HCT116 (cell line): Measurements from ENCODE around the gene ALPL.

Experiments used
- CBX3 ChIP-seq: IDR thresholded peaks from 2 replicates; pipeline ENCODE4 v1.6.1; 2012; ENCODE audit warnings: low read depth
- POLR2A ChIP-seq: IDR thresholded peaks from 2 replicates; pipeline ENCODE4 v1.7.0; 2011; ENCODE audit warnings: borderline replicate concordance; ENCODE audit not compliant: insufficient read depth, insufficient read length; ENCODE audit errors: extremely low read depth
- POLR2AphosphoS5 ChIP-seq: IDR thresholded peaks from 2 replicates; pipeline ENCODE4 v1.6.1; 2011; ENCODE audit warnings: mild to moderate bottlenecking, low read depth, low read length, moderate library complexity
- RAD21 ChIP-seq: IDR thresholded peaks from 2 replicates; pipeline ENCODE4 v1.6.1; 2012; ENCODE audit warnings: low read depth, mild to moderate bottlenecking
- TF ChIP-seq, protein P1 (sequence below), 3 experiments: fragments of 200-600 bp in 1 of 3; sonication (generic) in 1 of 3; IDR thresholded peaks in 2 of 3; conservative IDR thresholded peaks in 1 of 3; 2 replicates each; pipeline ENCODE4 v1.5.1; 2012 to 2017; ENCODE audit warnings: low read depth in 2 of 3, low read length in 2 of 3, antibody characterized with exemption in 1 of 3, borderline replicate concordance in 1 of 3, control low read depth in 1 of 3, mild to moderate bottlenecking in 1 of 3, mixed read lengths in 1 of 3, mixed run types in 1 of 3, moderate library complexity in 1 of 3; ENCODE audit not compliant: insufficient read depth in 1 of 3
- TF ChIP-seq, protein P2 (sequence below): IDR thresholded peaks from 2 replicates; pipeline ENCODE4 v1.6.1; 2012; ENCODE audit warnings: low read depth
- TF ChIP-seq, protein P3 (sequence below): IDR thresholded peaks from 2 replicates; pipeline ENCODE4 v1.6.1; 2012

DNA sequence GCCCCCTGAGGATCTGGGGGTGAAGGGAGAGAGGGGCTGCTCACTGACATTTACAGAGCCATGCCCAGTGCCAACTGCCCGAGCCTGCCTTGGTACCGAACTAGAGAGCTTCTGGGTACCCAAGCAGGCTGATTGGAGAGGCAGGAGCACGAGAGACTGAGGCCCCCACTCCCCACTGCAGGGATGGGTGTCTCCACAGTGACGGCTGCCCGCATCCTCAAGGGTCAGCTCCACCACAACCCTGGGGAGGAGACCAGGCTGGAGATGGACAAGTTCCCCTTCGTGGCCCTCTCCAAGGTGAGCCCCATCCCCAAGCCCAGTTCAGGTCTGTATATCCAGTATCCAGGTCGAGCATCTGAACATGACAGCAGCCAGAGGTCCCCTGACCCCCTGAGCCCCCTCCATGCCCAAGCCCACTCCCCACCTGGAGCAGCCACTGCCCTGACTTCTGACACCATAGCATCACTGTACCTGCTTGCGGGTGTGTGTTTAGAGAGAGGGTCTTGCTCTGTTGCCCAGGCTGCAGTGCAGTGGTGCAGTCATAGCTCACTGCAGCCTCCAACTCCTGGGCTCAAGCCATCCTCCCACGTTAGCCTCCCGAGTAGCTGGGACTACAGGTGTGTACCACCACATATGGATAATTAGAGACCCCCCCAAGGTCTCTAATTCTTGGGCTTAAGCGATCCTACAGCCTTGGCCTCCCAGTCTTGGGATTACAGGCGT lies 51.9 kb downstream of the ALPL start:
- TF ChIP-seq, protein P1, sequence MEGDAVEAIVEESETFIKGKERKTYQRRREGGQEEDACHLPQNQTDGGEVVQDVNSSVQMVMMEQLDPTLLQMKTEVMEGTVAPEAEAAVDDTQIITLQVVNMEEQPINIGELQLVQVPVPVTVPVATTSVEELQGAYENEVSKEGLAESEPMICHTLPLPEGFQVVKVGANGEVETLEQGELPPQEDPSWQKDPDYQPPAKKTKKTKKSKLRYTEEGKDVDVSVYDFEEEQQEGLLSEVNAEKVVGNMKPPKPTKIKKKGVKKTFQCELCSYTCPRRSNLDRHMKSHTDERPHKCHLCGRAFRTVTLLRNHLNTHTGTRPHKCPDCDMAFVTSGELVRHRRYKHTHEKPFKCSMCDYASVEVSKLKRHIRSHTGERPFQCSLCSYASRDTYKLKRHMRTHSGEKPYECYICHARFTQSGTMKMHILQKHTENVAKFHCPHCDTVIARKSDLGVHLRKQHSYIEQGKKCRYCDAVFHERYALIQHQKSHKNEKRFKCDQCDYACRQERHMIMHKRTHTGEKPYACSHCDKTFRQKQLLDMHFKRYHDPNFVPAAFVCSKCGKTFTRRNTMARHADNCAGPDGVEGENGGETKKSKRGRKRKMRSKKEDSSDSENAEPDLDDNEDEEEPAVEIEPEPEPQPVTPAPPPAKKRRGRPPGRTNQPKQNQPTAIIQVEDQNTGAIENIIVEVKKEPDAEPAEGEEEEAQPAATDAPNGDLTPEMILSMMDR (IDR thresholded peaks at IDR 0.05 in 2 of 3, conservative IDR thresholded peaks at IDR 0.05 in 1 of 3; ENCODE audit: borderline replicate concordance in 1 of 3, insufficient read depth in 1 of 3, low read depth in 2 of 3, low read length in 2 of 3), result no peak
- TF ChIP-seq CBX3 (no peak), POLR2AphosphoS5 (no peak), POLR2A (no peak), RAD21 (no peak)
- TF ChIP-seq, protein P2, sequence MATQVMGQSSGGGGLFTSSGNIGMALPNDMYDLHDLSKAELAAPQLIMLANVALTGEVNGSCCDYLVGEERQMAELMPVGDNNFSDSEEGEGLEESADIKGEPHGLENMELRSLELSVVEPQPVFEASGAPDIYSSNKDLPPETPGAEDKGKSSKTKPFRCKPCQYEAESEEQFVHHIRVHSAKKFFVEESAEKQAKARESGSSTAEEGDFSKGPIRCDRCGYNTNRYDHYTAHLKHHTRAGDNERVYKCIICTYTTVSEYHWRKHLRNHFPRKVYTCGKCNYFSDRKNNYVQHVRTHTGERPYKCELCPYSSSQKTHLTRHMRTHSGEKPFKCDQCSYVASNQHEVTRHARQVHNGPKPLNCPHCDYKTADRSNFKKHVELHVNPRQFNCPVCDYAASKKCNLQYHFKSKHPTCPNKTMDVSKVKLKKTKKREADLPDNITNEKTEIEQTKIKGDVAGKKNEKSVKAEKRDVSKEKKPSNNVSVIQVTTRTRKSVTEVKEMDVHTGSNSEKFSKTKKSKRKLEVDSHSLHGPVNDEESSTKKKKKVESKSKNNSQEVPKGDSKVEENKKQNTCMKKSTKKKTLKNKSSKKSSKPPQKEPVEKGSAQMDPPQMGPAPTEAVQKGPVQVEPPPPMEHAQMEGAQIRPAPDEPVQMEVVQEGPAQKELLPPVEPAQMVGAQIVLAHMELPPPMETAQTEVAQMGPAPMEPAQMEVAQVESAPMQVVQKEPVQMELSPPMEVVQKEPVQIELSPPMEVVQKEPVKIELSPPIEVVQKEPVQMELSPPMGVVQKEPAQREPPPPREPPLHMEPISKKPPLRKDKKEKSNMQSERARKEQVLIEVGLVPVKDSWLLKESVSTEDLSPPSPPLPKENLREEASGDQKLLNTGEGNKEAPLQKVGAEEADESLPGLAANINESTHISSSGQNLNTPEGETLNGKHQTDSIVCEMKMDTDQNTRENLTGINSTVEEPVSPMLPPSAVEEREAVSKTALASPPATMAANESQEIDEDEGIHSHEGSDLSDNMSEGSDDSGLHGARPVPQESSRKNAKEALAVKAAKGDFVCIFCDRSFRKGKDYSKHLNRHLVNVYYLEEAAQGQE, result no peak
- TF ChIP-seq, protein P3, sequence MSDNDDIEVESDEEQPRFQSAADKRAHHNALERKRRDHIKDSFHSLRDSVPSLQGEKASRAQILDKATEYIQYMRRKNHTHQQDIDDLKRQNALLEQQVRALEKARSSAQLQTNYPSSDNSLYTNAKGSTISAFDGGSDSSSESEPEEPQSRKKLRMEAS, result no peak
